HK-2 (cell line): ENCODE data around the gene CRELD2.

Source experiments
- DNase-seq: peaks from one replicate; pipeline ENCODE4 v3.0.0-alpha.2; 2018; ENCODE audit not compliant: unreplicated experiment

CRELD2 gene

GRCh38 chr22:49917974-49918910 is at the start of gene CRELD2, which contains the start of gene ALG12:
TSS of gene CRELD2 (plus strand) at chr22:49918634. CDS start at chr22:49918770, 136 bp downstream.
TSS of gene ALG12 (minus strand) at chr22:49918438. CDS start at chr22:49913765, 4,673 bp downstream.
- peak; percentile 97 for DNase-seq

DNA sequence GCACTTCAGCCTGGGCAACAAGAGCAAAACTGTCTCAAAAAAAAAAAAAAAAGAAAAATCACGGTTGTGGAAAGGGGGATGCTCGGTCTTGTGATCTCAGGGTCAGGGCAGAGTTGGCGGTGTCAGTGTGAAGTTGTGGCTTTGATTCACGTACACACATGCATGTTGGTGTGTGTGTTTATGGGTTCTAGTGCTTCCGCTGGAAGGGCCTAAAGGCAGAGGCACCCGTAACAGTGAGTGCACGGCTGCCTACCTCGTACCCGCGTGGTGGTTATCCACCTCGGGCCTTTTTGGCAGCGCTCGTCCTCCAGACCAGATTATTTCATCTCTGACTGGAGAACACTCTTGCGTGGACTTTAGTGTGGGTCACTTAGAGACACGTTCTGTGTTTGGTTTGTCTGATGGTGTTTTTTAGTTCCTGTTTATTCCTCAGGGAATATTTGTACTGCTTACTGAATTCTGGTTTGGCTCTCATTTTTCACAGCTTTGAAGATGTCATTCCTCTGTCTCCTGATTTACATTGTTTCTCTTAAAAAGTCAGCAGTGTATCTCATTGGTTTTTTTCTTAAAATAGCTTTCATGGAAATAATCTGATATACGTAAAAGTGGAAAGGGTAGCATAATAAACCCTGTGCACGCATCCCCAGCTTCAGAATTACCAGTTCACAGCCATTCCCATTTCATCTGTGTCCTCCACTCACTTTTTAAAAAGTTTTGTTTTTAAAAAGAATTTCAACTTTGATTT is 49.2 kb upstream of the CRELD2 start:
- DNase-seq, result no peak

DNA sequence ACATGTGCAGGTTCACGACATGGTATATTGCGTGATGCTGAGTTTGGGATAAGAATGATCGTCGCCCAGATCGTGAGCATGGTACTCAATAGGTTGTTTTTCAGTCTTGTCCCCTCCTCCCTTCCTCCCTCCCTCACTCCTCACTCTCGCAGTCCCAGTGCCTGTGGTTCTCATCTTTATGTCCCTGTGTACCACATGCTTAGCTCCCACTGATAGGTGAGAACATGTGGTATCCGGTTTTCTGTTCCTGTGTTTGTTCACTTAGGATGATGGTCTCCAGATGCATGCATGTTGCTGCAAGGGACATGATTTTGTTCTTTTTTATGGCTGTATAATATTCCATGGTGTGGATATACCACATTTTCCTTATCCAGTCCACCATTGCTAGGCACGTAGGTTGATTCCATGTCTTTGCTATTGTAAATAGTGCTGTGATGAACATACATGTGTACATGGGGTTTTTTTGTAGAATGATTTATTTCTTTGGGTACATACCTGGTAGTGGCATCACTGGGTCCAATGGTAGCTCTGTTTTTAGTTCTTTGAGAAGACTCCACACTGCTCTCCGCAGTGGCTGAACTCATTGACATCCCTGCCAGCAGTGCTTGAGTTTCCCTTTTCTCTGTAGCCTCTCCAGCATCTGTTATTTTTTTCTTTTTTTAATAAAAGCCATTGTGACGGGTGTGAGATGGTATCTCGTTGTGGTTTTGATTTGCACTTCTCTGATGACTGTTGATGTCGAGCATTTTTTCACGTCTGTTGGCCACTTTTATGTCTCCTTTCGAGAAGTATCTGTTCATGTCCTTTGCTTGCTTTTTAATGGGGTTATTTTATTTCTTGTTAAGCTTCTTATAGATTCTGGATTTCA is 48.4 kb upstream of the CRELD2 start:
- DNase-seq, result no peak

DNA sequence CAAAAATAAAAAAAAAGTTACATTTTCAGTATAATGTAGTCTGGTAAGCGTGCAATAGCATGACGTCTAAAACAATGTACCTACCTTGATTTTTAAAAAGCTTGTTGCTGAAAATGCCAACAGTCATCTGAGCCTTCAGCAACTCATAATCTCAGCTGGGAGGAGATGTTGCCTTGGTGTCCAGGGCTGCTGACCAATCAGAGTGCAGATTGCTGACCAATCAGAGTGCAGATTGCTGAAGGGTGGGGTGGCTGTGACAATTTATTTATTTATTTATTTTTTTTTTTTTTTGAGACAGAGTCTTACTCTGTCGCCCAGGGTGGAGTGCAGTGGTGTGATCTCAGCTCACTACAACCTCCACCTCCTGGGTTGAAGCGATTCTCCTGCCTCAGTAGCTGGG is 47.0 kb upstream of the CRELD2 start:
- no peak for DNase-seq

DNA sequence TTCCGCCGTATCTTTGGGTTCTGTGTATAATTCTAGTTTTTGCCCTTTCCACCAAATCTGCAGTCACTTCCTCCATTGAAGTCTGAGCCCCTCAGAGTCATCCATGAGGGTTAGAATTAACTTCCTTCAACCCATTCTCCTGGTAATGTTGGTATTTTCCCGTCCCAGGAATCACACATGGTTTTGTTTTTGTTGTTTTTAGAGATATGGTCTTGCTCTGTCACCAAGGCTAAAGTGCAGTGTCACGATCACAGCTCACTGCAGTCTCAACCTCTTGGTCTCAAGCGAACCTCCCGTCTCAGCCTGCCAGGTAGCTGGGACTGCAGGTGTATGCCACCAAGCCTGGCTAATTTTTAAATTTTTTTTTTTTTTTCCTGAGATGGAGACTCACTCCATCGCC is 46.1 kb upstream of the CRELD2 start:
- no peak for DNase-seq

- DNase-seq, result no peak
These were observed 45.0 kb upstream of the CRELD2 start for GRCh38 chr22:49873228-49873940.

GRCh38 chr22:49877642-49878041 is 40.8 kb upstream of the CRELD2 start:
- DNase-seq, result no peak

DNA sequence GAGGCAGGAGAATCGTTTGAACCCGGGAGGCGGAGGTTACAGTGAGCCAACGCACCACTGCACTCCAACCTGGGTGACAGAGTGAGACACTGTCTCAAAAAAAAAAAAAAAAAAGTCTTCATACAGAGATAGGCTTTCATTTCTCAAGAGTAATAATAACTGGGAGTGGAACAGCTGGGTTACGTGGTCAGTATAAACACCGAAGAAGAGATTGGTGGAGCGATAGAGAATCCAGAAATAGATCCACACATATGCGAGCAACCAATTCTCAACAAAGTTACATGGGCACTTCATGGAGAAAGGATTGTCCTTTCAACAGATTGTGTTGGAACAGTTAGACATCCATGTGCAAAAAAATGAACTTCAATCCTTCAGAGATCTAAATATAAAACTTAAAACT is 40.2 kb upstream of the CRELD2 start:
- no peak for DNase-seq

- DNase-seq, result no peak
These were observed 38.6 kb upstream of the CRELD2 start for GRCh38 chr22:49879871-49880270.

DNA sequence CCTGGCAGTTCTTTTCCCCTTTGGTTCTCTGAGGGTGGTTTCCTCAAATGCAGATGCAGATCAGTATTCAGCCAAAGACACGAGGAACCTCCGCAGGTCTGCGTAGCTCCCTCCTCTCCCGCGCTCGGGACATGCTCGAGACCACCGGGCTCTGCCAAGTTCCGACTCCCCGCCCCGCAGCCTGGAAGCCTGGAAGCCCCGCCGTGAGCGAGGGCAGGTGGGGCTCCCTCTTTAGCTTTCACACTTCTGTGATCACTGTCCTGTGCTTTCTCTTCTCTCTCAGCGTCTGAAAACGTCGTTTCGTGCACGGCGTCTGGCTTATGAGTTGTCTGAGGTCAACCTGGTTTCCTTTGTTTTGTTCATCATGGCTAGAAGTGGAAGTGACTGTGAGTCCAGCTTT is 38.2 kb upstream of the CRELD2 start:
- no peak for DNase-seq

DNA sequence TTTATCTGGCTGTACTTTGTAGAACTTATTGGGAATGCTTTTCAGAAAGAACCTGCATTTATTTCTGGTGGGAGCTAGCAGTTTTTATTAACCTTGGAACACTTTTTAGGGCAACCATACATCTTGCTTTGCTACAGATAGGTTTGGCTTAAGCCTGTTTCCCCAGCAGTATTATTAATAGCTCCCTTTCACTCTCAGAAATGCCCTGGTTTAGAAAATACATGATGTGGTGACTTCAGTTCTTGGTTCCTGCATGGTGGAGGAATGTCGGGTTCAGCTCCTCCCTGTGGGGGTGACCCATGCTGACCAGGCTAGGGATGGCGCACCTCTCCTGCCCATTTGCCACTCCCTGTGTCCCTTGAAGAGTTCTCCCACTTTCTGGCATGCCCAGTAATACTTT is 36.6 kb upstream of the CRELD2 start:
- DNase-seq, result no peak

GRCh38 chr22:49882519-49883293 is 35.7 kb upstream of the CRELD2 start:
- no peak for DNase-seq

DNA sequence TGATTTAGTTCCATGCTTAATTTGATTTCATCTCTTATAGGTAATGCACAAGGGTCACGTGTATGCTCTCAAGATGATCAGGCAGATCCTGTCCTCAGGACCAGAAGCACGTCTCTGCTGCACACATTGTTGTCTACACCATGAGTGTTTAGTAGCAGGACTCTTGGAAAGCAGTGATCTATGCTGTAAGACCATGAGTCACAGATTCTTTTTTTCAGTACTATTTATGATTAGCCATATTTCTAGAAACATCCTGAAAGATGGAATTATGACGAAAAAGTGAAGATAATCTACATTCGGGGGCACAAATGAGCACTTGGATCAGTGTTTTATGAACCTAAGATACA is 35.2 kb upstream of the CRELD2 start:
- DNase-seq, result no peak

DNA sequence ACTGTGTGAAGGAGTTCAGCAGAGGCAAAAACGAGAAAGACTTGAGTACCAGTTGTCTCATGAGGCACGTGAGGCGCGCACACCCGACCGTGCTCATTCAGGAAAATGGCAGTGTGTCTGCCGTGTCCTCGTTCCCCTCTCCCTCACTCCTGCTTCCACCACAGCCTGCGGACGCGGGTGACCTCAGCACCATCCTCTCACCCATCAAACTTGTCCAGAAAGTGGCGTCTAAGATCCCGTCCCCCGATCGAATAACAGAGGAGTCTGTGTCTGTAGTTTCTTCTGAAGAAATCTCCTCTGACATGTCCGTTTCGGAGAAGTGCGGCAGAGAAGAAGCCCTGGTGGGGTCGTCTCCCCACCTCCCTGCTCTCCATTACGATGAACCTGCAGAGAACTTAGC is 34.4 kb upstream of the CRELD2 start:
- no peak for DNase-seq

GRCh38 chr22:49884503-49885260 is 33.8 kb upstream of the CRELD2 start:
- DNase-seq, result no peak

GRCh38 chr22:49885281-49885680 is 33.2 kb upstream of the CRELD2 start:
- no peak for DNase-seq

- no peak for DNase-seq
These were observed 32.6 kb upstream of the CRELD2 start for GRCh38 chr22:49885881-49886280.

DNA sequence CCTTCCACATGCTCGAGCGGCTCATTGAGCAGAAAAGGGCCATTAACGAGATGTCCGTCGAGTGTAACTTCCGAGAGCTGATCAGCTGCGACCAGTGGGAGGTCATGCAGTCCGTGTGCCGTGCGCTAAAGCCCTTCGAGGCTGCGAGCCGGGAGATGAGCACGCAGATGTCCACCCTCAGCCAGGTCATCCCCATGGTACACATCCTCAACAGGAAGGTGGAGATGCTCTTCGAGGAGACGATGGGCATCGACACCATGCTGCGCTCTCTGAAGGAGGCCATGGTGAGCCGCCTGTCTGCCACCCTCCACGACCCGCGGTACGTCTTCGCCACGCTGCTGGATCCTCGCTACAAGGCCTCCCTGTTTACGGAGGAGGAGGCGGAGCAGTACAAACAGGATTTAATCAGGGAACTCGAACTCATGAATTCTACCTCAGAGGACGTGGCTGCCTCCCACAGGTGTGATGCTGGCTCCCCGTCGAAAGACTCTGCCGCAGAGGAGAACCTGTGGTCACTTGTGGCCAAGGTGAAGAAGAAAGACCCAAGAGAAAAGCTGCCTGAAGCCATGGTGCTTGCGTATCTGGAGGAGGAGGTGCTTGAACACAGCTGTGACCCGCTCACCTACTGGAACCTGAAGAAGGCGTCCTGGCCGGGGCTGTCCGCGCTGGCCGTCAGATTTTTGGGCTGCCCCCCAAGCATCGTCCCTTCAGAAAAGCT is 31.9 kb upstream of the CRELD2 start:
- no peak for DNase-seq

DNA sequence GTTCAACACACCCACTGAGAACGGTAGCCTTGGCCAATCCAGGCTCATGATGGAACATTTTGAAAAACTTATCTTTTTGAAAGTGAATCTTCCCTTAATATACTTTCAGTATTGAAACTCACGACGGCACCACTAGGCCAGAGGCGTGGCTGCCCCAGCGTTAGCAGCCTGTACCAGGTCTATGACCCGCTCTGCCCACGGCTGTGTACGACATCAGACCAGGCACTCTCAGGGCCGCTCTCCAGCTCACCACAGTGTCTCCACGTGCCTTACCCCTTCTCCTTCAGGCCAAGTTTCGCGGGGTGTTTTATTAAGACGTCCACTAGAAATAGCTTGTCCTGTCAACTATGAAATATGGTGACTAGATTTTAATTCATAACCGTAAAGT is 31.4 kb upstream of the CRELD2 start:
- DNase-seq, result no peak
